Left renal cortex interstitium (tissue), 4 donors: Measurements from ENCODE around the gene IL4R. TPM values are rescaled to one million over a fixed set of nuclear protein-coding genes. Genes with fewer than 3 reads are reported as not detected.
"Not testable (repeated sequence)": the region's sequence is repeated elsewhere in the genome, so short reads cannot be mapped to it uniquely, and the experiment has no call there.

ENCODE experiments used
- DNase-seq, 4 donors: peaks; one replicate each; pipeline ENCODE4 v3.0.0-alpha.2; 2013; ENCODE audit warnings: low read depth in 4 of 4, low spot score in 2 of 4, missing footprints in 1 of 4
- polyA plus RNA-seq, 4 donors: library from polyadenylated mRNA; unstranded; fragments of 120-200 nt; gene quantifications; one replicate each; pipeline ENCODE4 v1.2.1, GENCODE V29; 2013; ENCODE audit not compliant: insufficient read length in 4 of 4

The IL4R gene
- polyA plus RNA-seq, 4 donors, result 14.2 to 22.9 (median 19.1) TPM

DNA sequence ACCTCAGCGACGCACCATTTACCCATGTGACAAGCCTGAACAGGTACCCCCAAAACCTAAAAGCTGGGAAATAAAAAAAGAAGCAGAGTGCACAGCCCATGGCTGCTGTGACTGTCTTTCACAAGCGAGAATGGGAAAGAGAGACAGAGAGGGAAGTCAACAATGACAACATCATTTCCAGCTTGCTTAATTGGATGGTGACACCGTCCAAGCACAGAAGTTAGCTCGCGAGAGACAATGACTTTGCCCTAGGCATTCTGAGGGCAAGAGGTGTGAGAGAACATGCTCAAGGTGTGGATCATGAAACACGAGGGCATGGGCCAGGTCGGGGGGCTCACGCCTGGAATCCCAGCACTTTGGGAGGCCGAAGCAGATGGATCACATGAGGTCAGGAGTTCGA lies 25.9 kb upstream of the IL4R start:
- DNase-seq, result no peak

DNA sequence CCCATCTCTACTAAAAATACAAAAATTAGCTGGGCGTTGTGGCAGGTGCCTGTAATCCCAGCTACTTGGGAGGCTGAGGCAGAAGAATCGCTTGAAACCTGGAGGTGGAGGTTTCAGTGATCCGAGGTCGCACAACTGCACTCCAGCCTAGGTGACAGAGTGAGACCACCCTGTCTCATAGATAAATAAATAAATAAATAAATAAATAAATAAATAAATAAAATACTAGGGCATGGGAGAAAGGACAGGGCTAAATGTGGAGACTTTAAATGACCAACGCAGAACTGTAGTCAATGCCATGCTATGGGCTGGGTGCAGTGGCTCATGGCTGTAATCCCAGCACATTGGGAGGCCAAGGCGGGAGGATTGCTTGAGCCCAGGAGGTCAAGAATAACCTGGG lies 25.5 kb upstream of the IL4R start:
- not testable (repeated sequence) for DNase-seq

DNA sequence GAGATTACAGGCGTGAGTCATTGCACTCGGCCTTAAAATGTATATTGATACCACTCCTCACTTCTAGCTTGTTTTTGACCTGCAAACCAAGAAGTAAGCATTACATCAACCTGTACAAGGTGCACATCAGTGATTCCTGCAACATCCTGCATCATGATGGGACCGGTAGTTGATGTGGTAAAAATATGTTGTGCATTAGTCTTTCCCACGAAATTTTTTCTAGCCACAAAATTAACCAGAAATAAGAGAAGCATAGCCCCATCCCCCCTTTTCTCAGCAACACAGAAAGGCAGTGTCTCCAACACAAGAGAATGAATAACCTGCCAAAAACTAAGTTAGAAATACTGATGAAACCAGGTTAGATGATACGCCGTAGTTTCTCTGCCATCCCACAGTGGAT lies 24.1 kb upstream of the IL4R start:
- no peak for DNase-seq

DNA sequence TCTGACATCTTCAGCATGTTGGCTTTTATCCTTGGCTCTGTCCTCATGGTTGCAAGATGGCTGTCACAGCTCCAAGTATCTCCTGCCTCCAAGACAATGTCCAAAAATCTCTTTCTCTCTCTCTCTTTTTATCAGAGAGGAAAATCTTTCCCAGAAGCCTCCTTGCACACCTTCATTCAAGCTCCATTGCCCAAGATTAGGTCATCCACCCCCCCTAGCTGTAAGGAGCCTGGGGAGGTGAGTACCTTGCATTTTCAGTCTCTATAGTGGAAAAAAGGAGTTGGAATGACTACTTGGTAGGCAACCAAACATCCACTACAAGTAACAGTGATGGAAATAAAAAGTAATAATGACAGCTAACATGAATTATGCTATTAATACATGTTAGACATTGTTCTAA lies 23.2 kb upstream of the IL4R start:
- no peak for DNase-seq

DNA sequence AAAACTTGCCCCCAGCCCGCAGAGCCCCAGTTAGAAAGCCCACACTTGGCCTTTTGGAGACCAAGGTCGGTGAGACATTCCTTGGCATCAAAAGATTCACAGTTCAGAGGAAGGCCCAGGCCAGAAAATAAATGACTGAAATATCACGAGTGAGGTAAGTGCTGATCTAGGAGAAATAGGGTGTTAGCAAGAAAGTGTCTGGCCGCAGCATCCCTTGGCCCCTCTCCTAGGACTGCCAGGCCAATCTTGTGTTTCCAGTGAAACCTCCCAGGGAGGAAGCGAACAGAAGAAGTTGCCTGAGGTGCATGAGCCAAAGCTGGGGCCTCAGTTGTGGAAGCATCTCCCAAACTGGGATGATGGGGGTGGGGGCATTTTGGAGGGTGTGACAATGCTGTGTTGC lies 22.7 kb upstream of the IL4R start:
- no peak for DNase-seq

DNA sequence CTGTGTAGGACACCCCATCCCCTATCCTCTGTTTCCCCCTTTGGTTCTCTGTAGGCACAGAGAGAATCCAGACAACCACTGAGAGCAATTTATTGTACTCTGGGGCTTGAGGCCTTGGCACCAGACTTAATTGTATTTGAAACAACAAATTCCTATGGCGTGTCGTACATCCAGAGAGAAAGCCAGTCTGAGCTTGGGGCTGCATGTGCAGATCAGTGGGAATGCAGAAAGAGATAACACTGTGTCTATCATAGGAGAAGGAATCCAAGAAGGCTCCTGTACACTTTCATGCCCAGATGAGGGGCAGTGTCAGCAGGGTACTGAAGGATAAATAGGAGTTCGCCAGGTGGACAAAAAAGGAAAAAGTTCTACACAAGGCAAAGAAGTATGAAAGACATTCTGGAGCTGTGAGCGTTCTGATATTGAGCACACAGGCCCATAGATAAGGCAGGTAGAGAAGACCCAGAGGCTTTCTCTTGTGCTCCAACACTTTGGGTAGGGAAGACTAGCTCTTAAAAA lies 22.0 kb upstream of the IL4R start:
- DNase-seq, result no peak

DNA sequence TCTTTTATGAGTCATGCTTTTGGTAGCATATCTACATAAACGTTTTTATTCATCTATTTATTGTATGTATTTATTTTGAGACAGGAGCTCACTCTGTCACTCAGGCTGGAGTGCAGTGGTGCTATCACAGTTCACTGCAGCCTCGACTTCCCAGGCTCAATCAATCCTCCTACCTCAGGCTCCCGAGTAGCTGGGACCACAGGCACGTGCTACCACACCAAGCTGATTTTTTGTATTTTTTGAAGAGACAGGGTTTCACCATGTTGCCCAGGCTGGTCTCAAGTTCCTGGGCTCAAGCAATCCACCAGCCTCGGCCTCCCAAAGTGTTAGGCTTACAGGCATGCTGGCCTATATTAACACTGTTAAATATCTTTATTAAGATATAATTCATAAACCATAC lies 20.4 kb upstream of the IL4R start:
- no peak for DNase-seq

DNA sequence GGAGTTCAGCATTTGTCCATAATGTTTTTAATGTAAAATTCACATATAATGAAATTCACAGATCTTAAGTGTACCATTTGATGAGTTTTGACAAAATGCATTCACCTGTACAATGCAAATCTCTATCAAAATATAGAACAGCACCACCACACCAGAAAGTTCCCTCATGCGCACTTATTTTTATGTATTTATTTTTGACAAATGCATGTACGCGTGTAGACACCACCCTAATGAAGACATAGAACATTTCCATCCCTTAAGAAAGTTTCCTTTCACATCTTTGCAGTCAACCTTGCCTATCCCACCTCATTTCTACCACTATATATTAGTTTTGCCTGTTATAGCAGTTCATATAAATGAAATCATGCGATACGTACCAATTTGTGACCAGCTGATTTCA lies 15.6 kb upstream of the IL4R start:
- no peak for DNase-seq

DNA sequence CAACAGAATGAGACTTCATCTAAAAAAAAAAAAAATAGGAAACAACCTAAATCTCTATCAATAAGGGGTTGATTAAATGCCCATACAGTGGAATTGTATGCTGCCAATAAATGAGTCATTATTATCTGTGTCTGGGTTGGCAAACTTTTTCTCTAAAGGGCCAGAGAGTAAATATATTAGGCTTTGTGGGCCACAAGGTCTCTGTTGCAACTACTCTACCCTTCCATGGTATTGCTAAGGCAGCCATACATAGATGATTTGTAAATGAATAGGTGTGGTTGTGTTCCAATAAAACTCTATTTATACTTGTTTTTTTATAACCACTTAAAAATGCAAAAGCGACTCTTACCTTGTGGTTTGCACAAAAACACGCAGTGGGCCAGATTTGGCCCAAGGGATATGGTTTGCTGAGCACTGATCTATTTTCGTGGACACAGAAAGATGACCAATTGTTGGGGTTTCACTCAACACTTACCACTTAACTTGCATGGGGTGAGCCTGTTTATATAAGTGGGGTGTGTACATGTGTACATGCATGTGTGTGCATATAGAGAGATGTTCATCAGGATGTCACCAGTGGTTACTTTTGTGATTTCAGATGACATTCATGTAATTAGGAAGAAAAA lies 12.4 kb upstream of the IL4R start:
- no peak for DNase-seq

DNA sequence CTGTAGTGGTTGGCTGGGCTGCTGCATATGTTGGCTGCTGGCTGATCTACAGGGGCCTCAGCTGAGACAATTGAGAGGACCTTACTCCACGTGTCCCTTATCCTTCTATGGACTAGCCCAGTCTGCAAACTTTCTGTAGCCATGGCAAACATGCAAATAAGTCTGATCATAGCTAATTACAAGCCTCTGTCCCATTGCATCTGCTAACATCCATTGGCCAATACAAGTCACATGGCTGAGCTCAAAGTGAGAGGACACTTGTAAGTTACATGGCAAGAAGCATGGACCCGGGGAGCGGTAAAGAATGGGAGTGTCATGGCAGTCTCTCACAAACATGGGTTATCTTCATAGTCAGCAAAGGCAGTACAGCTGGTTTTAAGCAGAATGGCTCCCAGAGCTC lies 11.6 kb upstream of the IL4R start:
- no peak for DNase-seq

DNA sequence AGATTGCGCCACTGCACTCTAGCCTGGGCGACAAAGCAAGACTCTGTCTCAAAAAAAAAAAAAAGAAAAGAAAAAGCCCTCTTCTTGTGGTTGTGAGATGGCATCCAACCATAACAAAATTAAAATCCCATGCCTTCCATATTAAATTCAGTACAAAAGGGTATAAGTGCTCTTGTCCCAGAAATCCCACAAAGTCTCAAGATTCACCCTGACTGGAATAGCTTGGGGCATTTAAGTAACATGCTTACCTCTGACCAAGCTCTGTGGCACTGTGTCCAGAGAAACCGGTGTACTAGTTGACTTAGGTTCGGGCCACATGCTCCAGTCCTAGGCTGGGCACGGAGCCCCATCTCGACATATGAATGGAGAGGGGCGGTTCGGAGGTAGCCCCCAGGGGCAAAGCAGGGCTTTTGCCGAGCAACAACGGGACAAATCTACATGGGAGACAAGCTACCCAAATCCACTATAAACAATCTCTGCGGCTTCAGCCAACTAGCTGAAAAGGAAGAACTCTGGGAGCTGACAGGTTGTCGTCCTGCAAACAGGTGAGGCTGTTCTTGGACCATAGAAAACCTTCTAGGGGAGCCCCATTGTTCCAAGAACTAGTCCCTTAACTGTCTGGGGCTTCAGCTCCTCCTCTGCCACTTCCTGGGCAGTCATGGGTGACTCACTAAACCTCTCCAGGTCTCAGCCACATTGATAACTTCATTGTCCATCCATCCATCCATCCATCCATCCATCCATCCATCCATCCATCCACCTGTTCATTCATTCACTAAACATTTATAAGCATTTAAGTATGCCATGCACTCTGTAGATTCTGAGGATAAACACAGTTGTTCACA lies 10.3 kb upstream of the IL4R start:
- no peak for DNase-seq

DNA sequence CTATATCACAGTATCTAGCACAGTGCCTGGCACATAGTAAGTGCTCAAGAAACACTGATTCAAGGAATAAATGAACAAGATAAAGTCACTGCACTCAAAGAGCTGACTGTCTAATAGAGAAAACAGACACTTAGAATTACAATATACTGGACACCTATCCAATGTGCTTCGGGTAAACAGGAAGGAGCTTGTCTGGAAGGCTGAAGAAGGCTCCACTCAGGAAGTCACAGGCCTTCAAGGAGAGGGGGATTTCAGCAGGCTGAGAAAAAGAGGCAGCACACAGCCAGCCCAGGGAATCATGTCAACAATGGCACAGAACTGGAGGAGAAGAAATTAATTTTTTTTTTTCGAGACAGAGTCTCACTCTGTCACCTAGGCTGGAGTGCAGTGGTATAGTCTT lies 9.7 kb upstream of the IL4R start:
- no peak for DNase-seq

DNA sequence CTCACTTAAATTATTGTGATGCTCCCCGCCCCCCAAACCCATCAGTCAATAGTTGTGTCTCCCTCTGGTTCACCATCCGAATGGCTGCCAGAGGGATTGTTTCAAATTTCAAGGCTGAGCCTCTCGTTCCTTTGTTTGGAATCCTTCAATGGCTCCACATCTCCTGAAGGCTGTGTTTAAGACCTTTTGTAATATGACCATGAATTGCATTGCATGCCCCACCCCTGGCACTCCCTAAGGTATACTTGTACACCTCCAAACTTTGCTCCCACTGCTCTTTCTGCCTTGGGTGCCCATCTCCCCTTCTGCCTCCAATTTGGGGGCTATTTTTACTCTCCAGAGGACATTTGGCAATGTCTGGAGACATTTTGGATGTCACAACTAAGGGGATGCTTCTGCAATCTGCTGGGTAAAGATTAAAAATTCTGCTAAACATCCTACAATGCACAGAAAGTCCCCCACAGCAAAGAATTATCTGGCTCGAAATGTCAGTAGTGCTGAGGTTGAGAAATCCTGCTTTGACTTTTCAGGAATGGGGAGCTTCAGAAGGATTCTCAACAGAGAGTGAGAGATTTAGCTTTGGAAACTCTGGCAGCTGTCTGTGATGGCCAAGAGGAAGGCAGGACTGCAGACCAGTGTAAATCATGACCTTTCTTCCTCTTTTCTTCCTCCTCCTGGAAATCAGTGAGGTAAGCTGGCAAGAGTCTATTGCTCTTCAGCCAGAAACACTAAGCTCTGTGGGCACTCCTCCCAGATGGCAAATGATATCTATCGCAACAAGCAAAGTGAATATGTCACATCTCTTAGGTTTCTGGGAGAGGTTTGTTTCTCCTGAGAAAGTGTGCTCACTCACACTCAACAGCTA lies 8.7 kb upstream of the IL4R start:
- DNase-seq, result no peak

DNA sequence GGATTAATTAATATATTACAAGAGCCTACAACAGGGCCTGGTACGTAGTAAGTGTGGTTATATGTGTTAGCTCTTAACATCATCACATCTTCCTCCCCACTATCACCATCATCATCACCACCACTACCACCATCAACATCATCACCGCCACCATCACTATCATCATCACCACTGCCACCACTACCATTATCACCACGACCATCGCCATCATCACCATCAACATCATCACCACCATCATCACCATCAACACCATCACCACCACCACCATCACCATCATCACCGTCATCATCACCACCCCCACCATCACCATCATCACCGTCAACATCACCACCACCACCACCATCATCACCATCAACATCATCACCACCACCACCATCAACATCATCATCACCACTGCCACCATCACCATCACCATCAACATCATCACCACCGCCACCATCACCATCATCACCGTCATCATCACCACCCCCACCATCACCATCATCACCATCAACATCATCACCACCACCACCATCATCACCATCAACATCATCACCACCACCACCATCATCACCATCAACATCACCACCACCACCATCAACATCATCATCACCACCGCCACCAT lies 7.8 kb upstream of the IL4R start:
- DNase-seq, result no peak

DNA sequence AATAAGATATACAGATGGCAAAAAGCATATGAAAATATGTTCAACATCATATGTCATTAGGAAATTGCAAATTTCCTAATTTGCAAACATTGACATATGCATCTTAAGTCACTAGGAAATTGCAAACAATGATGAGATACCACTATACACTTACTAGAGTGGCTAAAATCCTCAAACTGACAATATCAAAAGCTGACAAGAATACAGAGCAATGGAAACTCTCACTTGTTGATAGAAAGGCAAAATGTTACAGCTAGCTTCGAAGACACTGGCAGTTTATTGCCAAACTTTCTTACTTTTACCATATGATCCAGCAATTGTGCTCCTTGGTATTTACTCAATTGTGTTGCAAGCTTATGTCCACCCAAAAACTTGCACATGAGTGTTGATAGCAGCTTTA lies 5.0 kb upstream of the IL4R start:
- DNase-seq, result no peak

DNA sequence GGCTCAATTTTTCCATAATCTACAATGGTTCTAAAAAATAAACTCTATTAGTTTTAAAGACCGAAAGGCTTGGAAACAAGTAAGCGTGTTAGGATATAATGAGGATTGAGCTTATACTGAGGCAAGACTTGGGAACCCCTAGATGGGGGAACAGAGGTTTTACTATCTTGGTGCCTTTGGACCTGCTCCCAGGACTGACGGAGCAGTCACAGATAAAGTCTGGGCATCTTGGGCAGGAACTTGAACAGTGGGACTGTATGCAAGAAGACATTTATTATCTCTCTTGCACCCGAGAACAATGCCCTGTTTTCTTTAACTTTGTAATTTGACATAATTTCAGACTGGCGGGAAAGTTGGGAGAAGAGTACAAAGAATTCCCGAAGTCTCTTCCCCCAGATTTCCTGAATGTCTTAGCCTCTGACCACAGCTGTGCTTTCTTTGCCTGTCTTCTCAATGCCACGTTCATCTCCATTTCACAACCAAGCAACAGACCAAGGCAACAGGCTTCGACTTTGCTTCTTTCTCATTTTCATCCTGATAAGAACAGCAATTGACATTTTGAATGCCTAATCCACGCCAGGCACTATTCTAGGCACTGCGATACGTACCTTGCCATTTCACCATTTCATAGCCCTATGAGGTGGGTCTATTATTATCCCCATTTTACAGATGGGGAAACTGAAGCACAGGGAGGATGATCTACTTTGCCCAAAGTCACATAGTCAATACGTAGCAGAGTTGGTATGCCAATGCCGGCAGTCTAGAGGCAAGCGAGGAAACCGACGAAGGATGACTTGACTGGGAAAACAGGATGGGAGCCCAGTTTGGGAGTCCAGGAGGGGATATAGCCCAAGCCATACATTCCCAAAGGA lies 3.0 kb upstream of the IL4R start:
- DNase-seq, result no peak

DNA sequence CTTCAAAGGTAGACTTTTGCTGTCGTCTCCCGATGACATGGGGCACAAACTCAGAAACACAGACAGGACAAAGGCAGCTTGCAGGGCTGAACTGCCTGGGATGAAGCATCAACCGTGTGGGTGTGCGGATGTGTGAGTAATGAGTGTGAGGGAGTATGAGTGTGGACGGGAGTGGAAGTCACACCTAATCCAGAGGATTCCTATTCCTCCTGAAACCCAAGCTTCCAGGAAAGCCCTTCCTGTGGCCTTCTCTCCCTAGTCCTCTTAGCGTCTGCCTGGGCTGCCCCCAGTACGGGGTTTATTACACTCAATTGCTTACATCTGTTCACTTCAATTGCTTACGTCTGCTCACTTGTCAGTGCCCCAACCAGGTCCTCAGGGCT lies 2.3 kb upstream of the IL4R start:
- DNase-seq, result no peak

DNA sequence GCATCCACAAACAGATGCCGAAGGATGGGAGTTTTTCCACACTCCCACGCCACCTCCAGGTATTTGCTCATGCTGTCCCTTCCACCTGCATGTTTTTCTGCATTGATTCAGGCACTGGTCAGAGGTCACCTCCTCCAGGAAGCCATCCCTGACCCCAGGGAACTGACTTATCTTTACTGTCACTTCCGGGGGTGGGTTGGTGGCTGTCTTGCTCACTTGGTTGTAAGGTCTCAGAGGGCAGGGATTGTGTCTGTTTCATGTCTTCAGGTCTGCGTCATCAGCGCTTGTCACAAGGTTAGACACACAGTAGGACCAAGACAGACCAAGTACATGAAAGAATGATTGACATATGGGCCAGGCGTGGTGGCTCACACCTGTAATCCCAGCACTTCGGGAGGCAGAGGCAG lies 1.9 kb upstream of the IL4R start:
- no peak for DNase-seq

DNA sequence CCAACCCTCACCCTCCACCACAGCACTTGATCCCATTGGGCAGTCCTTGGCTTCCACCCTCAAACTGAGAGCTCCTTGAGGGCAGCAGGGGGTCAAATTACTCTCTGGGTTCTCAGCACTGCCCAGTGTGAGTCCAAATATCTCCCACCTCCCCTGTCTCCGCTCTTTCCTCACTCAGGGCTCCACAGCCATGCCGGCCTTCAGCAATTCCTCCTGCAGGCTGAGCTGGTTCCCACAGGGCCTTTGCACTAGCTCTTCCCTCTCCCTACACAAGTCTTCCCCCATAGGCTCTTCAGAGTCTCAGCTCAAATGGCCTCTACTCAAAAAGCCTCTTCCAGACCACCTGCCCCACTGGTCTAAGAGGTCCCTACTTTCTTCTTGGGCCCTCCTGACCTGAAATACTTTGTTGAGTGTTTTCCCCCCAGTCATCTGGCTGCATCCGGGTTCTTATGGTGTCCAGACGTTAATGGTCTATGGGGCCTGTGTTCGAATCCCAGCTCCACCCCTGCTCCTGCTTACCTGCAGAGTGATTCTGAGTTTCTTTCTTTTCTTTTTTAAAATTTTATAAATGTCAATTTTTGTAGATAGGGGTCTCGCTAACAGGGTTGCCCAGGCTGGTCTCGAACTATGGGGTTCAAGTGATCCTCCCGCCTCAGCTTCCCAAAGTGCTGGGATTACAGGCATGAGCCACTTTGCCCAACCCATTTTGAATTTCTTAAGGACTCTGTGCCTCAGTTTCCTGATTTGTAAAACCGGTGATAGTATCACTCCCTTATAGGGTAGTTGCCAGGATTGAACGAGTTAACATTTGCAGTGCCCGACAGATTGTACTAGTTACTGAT lies 973 bp upstream of the IL4R start:
- no peak for DNase-seq
